Measurements from ENCODE around the gene SLAMF9. TPM values are rescaled to one million over a fixed set of nuclear protein-coding genes. Genes with fewer than 3 reads are reported as not detected.

Gene SLAMF9
- total and polyA plus RNA-seq, 2 experiments from 2014 or later, result 0.48 TPM; not detected in 1

DNA sequence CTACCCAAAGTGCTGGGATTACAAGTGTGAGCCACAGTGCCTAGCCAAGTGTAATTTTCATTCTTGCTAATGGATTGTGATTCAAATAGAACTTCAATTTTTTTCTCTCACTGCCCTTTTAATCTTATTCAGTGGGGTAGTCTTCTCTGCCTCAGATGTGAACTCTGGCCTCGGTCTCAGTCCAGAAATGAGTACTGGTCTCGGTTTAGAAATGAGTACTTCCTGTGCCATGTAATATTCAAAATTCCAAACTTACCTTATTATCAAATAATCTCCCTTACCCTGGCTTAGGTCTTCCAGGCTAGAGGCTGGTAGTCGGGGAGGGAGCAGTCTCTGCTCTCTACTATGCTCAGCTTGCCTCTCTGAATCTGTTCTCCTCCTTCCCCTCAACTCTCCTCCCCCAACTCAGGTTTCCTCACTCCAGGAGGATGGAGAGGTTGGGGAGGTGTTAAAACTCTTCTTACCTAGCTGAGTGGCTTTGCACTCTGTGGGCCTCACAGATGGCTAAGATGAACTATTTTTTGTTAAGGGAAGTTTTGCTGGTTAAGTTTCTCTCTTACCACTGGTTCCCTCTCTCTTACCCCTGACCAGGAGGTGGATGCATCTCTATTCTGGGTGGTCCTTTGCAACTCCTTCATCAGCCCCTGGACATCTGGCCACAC is 4.8 kb upstream of the SLAMF9 start:
- Histone ChIP-seq H3K27me3 (replicated peaks; ENCODE audit: insufficient read depth) (no peaks in the 10 kb centered on the region), H3F3A (ENCODE audit: insufficient read depth) (peaks cover 9% of the 10 kb centered on the region), H3K9me3 (ENCODE audit: low read depth) (no peaks in the 10 kb centered on the region), H3K79me2 (ENCODE audit: insufficient read depth) (peaks cover 27% of the 10 kb centered on the region), H4K20me1 (ENCODE audit: insufficient read depth) (no peaks in the 10 kb centered on the region), H3K36me3 (ENCODE audit: low read depth) (no peaks in the 10 kb centered on the region), H3K4me1 (ENCODE audit: insufficient read depth) (peaks cover 22% of the 10 kb centered on the region; the same call in 1 of the 2 replicates), H3K9me2 (ENCODE audit: insufficient read depth) (no peaks in the 10 kb centered on the region), H2AFZ (no peak overlapping the region), H3K4me2 (ENCODE audit: unreplicated experiment) (no peak overlapping the region), H3K4me3 (no peak overlapping the region), H3K27ac (no peak overlapping the region), H3K9ac (no peak overlapping the region)
- no peak for DNase-seq
- 62 to 65% methylated on average over 3 of the region's 3 CpGs for WGBS, 2 experiments (ENCODE audit: low coverage in 1 of 2, low lambda C conversion rate in 2 of 2, missing lambda C conversion rate in 2 of 2)
- in situ Hi-C loops (cut with MboI), result no loop called here
- TF ChIP-seq EZH2 (IDR thresholded peaks at IDR 0.05; ENCODE audit: insufficient read depth, poor library complexity, severe bottlenecking), result no peak
- no peak for TF ChIP-seq EZH2phosphoT487 (IDR thresholded peaks at IDR 0.05; ENCODE audit: insufficient read depth, low read depth)

DNA sequence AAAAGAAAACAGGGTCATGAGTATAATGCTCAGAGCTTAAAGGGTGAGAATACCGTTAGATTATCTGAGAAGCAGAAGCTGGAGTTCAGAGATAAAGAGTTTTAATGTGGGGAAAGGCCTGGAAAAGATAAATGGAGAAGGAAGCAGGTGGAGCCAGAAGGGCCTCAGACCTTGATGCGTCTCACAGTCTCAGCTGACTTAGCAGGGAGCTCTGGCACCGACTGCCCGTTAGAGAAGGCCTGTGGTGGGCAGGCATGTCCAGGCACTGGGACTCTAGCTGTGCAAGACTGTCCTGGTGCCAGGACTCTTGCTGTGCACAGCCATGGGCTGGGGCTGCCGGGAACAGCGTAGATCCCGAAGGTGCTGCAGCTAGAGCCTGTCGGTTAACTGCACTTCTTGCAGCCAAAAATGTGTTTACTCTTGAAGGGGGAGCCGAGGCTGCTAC is 3.8 kb upstream of the SLAMF9 start:
- no peak overlapping the region for H2AFZ ChIP-seq
- in situ Hi-C loops (cut with MboI), result no loop called here
- H3K4me3 ChIP-seq, result no peak overlapping the region

DNA sequence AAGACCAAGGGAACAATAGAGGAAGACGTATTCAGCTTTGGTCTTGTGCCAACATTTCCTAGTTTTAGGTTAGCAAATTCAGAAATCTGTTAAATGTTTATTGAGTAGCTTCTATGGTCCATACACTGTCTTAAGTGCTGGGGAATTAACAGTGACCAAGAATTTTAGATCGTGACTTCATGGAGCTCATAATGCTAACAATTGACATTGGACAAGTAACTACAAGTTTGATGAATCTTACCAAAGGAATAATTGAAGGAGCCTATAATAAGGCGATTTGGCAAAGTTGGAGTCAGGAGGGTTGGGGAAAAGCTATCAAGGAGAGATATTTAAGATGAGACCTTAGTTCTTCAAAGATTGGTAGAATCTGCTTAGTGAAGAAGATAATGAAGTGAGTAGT is 1.4 kb upstream of the SLAMF9 start:
- 75 to 81% methylated on average over 3 of the region's 3 CpGs for WGBS, 2 experiments (ENCODE audit: low coverage in 1 of 2, low lambda C conversion rate in 2 of 2, missing lambda C conversion rate in 2 of 2)
- in situ Hi-C loops (cut with MboI), result no loop called here
- H3F3A ChIP-seq (ENCODE audit: insufficient read depth), result no peaks in the 10 kb centered on the region
- H3K9me2 ChIP-seq (ENCODE audit: insufficient read depth), result no peaks in the 10 kb centered on the region
- no peak overlapping the region for H2AFZ ChIP-seq
- TF ChIP-seq EZH2phosphoT487 (IDR thresholded peaks at IDR 0.05; ENCODE audit: insufficient read depth, low read depth) (no peak), EZH2 (IDR thresholded peaks at IDR 0.05; ENCODE audit: insufficient read depth, poor library complexity, severe bottlenecking) (no peak)
- H3K27ac ChIP-seq, result no peak overlapping the region
- H3K4me2 ChIP-seq (ENCODE audit: unreplicated experiment), result no peak overlapping the region
- no peak overlapping the region for H3K9ac ChIP-seq
- H3K4me1 ChIP-seq (ENCODE audit: insufficient read depth), result peaks cover 3% of the 10 kb centered on the region; the same call in 1 of the 2 replicates
- H3K27me3 ChIP-seq (replicated peaks; ENCODE audit: insufficient read depth), result no peaks in the 10 kb centered on the region
- H3K36me3 ChIP-seq (ENCODE audit: low read depth), result no peaks in the 10 kb centered on the region
- H4K20me1 ChIP-seq (ENCODE audit: insufficient read depth), result no peaks in the 10 kb centered on the region
- no peak overlapping the region for H3K4me3 ChIP-seq
- no peaks in the 10 kb centered on the region for H3K79me2 ChIP-seq (ENCODE audit: insufficient read depth)
- no peak for DNase-seq
- no peaks in the 10 kb centered on the region for H3K9me3 ChIP-seq (ENCODE audit: low read depth)

More for the DNA sequence above, 3.8 kb upstream of the SLAMF9 start:
- H3K4me2 ChIP-seq (ENCODE audit: unreplicated experiment), result no peak overlapping the region
- H3K9ac ChIP-seq, result no peak overlapping the region
- no peaks in the 10 kb centered on the region for H4K20me1 ChIP-seq (ENCODE audit: insufficient read depth)
- DNase-seq, result no peak
- H3K36me3 ChIP-seq (ENCODE audit: low read depth), result no peaks in the 10 kb centered on the region
- no peaks in the 10 kb centered on the region for H3K27me3 ChIP-seq (replicated peaks; ENCODE audit: insufficient read depth)
- no peaks in the 10 kb centered on the region for H3K9me3 ChIP-seq (ENCODE audit: low read depth)
- peaks cover 18% of the 10 kb centered on the region; the same call in 1 of the 2 replicates for H3K4me1 ChIP-seq (ENCODE audit: insufficient read depth)
- WGBS, 2 experiments (ENCODE audit: low coverage in 1 of 2, low lambda C conversion rate in 2 of 2, missing lambda C conversion rate in 2 of 2), result 58% methylated on average over 9 of the region's 9 CpGs
- H3F3A ChIP-seq (ENCODE audit: insufficient read depth), result peaks cover 9% of the 10 kb centered on the region
- no peak overlapping the region for H3K27ac ChIP-seq
- H3K79me2 ChIP-seq (ENCODE audit: insufficient read depth), result peaks cover 17% of the 10 kb centered on the region
- no peaks in the 10 kb centered on the region for H3K9me2 ChIP-seq (ENCODE audit: insufficient read depth)
- no peak for TF ChIP-seq EZH2 (IDR thresholded peaks at IDR 0.05; ENCODE audit: insufficient read depth, poor library complexity, severe bottlenecking)
- no peak for TF ChIP-seq EZH2phosphoT487 (IDR thresholded peaks at IDR 0.05; ENCODE audit: insufficient read depth, low read depth)

DNA sequence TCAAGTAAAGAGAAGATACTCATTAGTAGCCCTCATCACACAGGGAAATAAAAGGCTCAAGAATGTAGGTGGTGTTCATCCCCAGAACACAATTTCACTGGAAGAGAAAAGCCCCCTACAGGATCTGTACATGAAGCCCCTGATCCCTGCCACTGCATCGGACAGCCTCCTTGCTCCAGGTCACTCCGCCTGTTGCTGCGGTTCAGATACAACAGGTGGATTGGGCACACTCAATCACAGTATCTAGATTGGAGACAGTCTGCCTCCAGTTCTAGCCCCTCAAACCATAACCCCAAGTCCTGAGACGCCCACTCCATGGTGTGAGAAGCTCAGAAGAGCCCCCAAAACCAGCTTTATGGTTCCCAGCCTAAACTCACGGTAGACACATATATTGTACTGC is 1.1 kb downstream of the SLAMF9 start:
- Histone ChIP-seq H3K9me3 (ENCODE audit: low read depth) (no peaks in the 10 kb centered on the region), H3F3A (ENCODE audit: insufficient read depth) (no peaks in the 10 kb centered on the region), H3K27ac (no peak overlapping the region), H3K9ac (no peak overlapping the region), H3K4me1 (ENCODE audit: insufficient read depth) (no peaks in the 10 kb centered on the region), H3K4me2 (ENCODE audit: unreplicated experiment) (no peak overlapping the region), H3K79me2 (ENCODE audit: insufficient read depth) (no peaks in the 10 kb centered on the region), H3K27me3 (replicated peaks; ENCODE audit: insufficient read depth) (no peaks in the 10 kb centered on the region), H3K9me2 (ENCODE audit: insufficient read depth) (no peaks in the 10 kb centered on the region), H2AFZ (no peak overlapping the region), H4K20me1 (ENCODE audit: insufficient read depth) (no peaks in the 10 kb centered on the region), H3K4me3 (no peak overlapping the region), H3K36me3 (ENCODE audit: low read depth) (no peaks in the 10 kb centered on the region)
- no peak for TF ChIP-seq EZH2 (IDR thresholded peaks at IDR 0.05; ENCODE audit: insufficient read depth, poor library complexity, severe bottlenecking)
- TF ChIP-seq EZH2phosphoT487 (IDR thresholded peaks at IDR 0.05; ENCODE audit: insufficient read depth, low read depth), result no peak
- 77 to 84% methylated on average over 5 of the region's 5 CpGs for WGBS, 2 experiments (ENCODE audit: low coverage in 1 of 2, low lambda C conversion rate in 2 of 2, missing lambda C conversion rate in 2 of 2)
- DNase-seq, result no peak
- in situ Hi-C loops (cut with MboI), result no loop called here
